Renal pelvis (tissue), 4 donors: ENCODE measurements around the gene AKR7A2. TPM values are rescaled to one million over a fixed set of nuclear protein-coding genes. Genes with fewer than 3 reads are reported as not detected.

ENCODE experiments used
- DNase-seq: peaks from one replicate; pipeline ENCODE4 v3.0.0-alpha.2; 2013
- polyA plus RNA-seq, 3 donors: library from polyadenylated mRNA; unstranded; fragments of 120-200 nt; gene quantifications; one replicate each; pipeline ENCODE4 v1.2.1, GENCODE V29; 2013; ENCODE audit not compliant: insufficient read length in 3 of 3

Gene AKR7A2
- polyA plus RNA-seq, 3 donors = 94.3 to 102 (median 100) TPM

- no peak for DNase-seq
These were observed 16.5 kb upstream of the AKR7A2 start for GRCh38 chr1:19328486-19328885.

GRCh38 chr1:19327736-19328135 is 15.8 kb upstream of the AKR7A2 start:
- no peak for DNase-seq

GRCh38 chr1:19327301-19327700 is 15.4 kb upstream of the AKR7A2 start:
- no peak for DNase-seq

- DNase-seq = no peak
These were observed 14.8 kb upstream of the AKR7A2 start for GRCh38 chr1:19326748-19327065.

- DNase-seq = no peak
These were observed 14.2 kb upstream of the AKR7A2 start for GRCh38 chr1:19325958-19326747.

- DNase-seq = no peak
These were observed 13.5 kb upstream of the AKR7A2 start for GRCh38 chr1:19325368-19325957.

- no peak for DNase-seq
These were observed 12.7 kb upstream of the AKR7A2 start for GRCh38 chr1:19324665-19324990.

GRCh38 chr1:19323987-19324664 is 12.2 kb upstream of the AKR7A2 start:
- no peak for DNase-seq

GRCh38 chr1:19322481-19322880 is 10.5 kb upstream of the AKR7A2 start:
- DNase-seq = no peak

- no peak for DNase-seq
These were observed 9.1 kb upstream of the AKR7A2 start for GRCh38 chr1:19321071-19321470.

GRCh38 chr1:19319196-19319595 is 7.3 kb upstream of the AKR7A2 start:
- no peak for DNase-seq

- no peak for DNase-seq
These were observed 5.4 kb upstream of the AKR7A2 start for GRCh38 chr1:19317126-19317910.

- no peak for DNase-seq
These were observed 3.6 kb upstream of the AKR7A2 start for GRCh38 chr1:19315378-19316198.

GRCh38 chr1:19313961-19314882 is 2.3 kb upstream of the AKR7A2 start:
- DNase-seq = no peak

GRCh38 chr1:19313636-19313959 is 1.7 kb upstream of the AKR7A2 start:
- DNase-seq = no peak

GRCh38 chr1:19312782-19313635 is 1.1 kb upstream of the AKR7A2 start:
- DNase-seq = no peak

GRCh38 chr1:19311503-19311930 is 427 bp downstream of the AKR7A2 start:
- no peak for DNase-seq

GRCh38 chr1:19310720-19311502 is 1.0 kb downstream of the AKR7A2 start:
- DNase-seq = no peak

GRCh38 chr1:19310061-19310460 is 1.9 kb downstream of the AKR7A2 start:
- no peak for DNase-seq
